Hepatocyte (in vitro differentiated cells): ENCODE data around the gene PACS1.

Experiments used
- EZH2 ChIP-seq: fragments of 200-600 bp; sonication (generic); IDR thresholded peaks from 2 replicates; pipeline ENCODE4 v1.6.1; 2016; ENCODE audit warnings: antibody characterized with exemption, mild to moderate bottlenecking, borderline replicate concordance
- TF ChIP-seq, protein P1 (sequence below): fragments of 200-600 bp; sonication (generic); IDR thresholded peaks from 2 replicates; pipeline ENCODE4 v1.5.1; 2016; ENCODE audit warnings: antibody characterized with exemption, mild to moderate bottlenecking; ENCODE audit not compliant: poor library complexity

DNA sequence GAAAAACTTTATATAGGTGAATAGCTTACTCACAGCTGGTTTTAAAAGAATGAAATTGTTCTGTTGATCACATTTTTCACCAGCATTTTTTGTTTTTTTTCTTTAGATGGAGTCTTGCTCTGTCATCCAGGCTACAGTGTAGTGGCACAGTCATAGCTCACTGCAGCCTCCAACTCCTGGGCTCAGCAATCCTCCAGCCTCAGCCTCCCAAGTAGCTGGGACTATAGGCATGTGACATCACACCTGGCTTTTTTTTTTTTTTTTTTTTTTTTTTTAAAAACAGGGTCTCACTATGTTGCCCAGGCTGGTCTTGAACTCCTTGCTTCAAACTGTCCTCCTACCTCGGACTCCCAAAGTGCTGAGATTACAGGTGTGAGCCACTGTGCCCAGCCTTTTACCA is 3.6 kb downstream of the PACS1 start:
- TF ChIP-seq, protein P1, sequence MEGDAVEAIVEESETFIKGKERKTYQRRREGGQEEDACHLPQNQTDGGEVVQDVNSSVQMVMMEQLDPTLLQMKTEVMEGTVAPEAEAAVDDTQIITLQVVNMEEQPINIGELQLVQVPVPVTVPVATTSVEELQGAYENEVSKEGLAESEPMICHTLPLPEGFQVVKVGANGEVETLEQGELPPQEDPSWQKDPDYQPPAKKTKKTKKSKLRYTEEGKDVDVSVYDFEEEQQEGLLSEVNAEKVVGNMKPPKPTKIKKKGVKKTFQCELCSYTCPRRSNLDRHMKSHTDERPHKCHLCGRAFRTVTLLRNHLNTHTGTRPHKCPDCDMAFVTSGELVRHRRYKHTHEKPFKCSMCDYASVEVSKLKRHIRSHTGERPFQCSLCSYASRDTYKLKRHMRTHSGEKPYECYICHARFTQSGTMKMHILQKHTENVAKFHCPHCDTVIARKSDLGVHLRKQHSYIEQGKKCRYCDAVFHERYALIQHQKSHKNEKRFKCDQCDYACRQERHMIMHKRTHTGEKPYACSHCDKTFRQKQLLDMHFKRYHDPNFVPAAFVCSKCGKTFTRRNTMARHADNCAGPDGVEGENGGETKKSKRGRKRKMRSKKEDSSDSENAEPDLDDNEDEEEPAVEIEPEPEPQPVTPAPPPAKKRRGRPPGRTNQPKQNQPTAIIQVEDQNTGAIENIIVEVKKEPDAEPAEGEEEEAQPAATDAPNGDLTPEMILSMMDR, result no peak
- TF ChIP-seq EZH2, result no peak
